Pons (tissue), 1 donor: ENCODE data around the gene FXYD2.

Experiments used
- DNase-seq: peaks from one replicate; pipeline ENCODE4 v3.0.0-alpha.2; 2016; ENCODE audit warnings: low spot score

Gene FXYD2

GRCh38 chr11:117857734-117858414 lies 33.3 kb upstream of the FXYD2 start:
- DNase-seq, result no peak

GRCh38 chr11:117855912-117856651 lies 31.5 kb upstream of the FXYD2 start:
- DNase-seq, result no peak

- DNase-seq, result no peak
Measured at GRCh38 chr11:117855186-117855845, 30.8 kb upstream of the FXYD2 start.

DNA sequence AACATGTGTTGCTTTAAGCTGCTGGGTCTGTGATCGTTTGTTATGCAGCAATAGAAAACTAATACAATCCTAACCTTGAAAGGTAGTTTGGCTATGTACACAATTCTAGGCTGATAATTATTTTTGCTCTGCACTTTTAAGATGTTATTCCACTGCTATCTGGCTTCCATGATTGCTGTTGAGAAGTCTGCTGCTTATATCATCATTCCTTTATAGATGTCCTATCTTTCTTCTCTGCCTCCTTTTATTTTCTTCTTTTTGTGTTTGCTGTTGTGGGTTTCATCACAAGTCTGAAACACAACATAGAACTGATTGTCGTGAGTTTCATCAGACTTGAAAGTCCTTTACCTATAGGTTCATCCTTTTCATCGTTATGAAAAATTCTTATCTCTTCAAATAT lies 27.8 kb upstream of the FXYD2 start:
- no peak for DNase-seq

- no peak for DNase-seq
Measured at GRCh38 chr11:117851852-117852251, 27.3 kb upstream of the FXYD2 start.

DNA sequence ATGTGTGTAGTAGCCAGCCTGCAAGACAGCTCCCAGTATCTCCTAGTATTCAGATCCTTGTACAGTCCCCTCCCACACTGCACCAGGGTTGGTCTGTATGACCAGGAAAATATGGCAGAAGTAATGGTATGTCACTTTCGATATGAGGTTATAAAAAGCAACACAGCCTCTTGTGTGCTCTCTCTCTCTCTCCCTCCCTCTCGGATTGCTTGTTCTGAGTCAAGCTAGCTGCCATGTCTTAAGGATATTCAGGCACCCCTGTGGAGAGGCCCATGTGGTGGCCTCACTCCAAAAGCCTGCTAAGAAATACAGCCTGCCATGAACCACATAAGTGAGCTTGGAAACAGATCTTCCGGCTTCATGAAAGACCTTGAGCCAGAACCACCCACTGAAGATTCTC lies 26.6 kb upstream of the FXYD2 start:
- no peak for DNase-seq

DNA sequence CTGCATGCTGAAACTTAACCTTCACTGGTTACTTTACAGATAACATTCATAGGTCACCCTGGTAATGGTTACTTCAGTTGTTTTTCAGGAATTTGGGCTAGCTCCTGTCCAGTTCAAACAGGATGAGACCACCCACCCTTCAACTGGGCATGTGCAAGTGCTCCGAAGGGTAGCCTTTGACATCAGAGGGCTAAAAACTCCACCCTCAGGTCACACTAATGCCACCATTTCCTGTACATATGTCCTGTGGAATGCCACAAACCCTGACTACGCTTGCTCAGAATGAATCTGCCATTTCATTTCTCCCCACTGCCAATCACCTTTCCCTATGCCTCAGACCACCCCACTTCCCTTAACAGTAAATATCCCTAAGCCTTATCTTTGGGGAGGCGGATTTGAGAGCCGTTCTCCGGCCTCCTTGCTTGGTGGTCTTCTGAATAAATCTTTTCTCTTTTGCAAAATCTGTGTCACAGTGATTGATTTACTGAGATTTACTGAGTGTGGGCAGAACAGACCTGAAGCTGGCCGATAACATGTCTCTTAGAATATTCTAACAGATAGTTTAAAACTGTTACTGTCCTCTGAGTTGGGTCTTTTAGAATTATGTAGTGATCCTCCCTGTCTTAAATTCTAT lies 25.4 kb upstream of the FXYD2 start:
- no peak for DNase-seq

- DNase-seq, result peak; percentile 61
Measured at GRCh38 chr11:117843666-117844484, 19.3 kb upstream of the FXYD2 start.

DNA sequence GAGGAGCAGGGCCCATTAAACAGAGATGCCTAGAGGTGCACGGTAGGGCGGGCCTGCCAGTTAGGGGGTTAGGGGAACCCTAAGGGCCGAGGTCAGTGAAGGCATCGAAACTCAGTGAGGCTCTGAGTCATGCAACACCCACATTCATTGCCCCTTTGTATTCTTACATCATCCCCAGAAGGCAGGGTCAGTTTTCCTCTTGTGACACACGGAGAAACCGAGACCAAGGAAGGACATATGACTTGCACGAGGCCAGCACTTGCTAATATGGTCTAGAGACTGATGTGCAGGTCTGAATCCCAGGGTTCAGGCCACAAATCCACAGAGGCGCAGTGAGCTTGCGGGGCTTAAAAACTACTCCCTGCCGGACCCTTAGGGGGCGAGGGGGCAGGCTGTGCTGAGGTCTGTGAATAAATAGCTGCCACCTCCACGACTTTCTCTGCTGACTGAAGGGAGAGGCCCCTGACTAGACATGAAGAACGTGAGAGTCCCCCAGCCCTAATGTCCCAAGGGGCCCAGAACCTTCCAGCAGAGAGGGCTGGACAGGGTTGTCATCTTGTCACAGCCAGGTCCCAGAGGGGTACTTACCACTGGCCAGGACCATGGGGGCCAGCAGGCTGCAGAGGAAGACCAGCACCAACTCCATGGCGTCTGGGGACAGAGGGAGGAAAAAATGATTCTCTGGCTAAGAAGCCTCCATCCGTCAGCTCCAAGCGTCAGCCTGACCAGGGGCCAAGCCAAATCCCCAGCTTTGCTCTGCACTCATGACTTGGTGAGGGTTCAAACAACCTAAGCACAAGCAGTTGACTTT lies 17.8 kb upstream of the FXYD2 start:
- DNase-seq, result no peak

DNA sequence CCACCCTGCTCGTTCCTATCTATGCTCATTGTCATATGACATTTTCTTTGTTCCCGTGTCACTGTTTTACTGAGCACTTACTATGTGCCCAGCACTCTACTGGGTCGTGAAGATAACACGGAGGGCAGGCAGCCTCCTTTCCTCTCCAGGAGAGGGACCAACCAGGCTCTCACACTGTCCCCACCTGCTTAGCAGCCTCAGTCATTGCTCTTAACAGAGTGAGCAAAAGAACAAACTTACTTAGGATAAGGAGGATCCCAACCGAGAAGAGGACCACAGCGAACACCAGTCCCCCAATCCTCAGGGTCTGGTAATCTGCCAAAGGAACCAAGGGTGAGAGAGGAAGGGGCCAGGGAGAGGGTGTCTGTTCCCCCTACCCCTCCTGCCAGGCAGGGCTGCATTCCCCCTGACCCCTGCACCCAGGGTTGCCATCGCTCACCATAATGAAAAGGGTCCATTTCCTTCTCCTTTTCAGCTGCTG lies 17.0 kb upstream of the FXYD2 start:
- no peak for DNase-seq

DNA sequence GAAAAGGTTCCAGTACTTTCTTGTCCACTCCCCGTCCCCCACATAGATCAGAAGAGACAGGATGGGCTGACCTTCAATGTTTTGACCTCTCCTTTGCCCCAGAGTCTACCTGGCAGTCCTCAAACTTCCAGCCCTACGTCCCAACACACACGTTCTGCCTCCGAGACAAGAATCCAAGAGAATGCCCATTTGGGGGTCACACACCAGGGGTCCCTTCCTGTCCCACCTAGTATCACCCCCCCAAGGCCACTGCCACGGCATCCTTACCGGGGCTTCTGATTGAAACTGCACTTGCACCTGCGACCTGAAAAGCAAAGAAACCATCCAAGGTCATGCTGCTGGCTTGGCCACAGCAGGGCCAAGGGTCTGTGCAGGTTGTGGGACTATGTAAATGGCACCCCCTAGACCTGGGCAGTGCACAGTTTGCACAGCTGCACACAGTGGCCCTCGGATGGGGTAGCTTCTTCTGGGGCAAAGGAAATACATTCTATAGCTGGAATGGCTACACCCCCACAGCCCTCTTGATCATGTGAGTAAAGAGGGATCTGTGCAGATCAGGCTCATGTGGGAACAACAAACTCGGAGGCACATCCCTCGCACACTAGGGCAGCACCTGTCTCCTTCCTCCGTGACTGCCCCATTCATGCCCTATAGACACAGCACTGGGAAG lies 16.5 kb upstream of the FXYD2 start:
- no peak for DNase-seq

GRCh38 chr11:117839936-117840813 lies 15.6 kb upstream of the FXYD2 start:
- no peak for DNase-seq

DNA sequence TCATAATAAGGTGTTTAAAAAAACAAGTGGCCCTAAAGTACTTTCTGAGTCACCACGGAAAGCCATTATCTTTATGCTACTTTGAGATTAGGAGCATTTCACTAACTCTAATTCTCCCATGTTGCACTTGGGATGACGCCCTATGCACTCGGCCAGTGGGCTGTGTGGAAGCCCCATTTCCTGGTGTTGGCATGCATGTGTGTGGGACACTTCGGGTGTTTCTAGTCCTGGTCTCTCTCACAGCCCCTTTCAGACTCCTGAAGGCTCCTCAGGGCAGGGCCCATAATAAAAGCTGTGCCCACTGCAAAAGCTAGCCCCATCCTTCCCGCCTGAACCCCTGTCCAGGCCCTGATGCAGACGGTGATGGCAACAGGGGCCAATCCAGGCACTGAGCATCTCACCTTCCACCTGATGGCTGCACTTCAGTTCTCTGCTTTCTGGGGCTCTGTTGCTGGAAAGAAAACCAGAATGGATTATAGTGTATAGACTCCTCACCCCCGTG lies 14.9 kb upstream of the FXYD2 start:
- no peak for DNase-seq

DNA sequence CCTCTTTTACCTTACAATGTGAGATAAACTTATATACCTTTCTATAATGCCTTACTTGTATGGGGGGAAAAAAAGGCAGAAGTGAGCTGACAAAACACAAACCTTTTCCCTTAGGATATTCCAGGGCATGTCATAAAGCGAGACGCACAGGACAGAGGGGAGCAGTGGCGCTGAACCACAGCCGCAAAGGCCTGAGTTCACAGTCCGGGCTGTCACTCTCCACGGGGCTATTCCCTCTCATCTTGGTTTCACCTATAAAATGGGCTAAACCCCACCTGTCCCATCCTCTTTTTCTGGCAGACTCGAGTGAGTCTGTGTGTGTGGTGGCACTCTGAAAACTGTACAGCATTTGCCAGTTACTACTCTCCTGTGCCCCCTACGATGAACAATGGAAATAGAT lies 14.4 kb upstream of the FXYD2 start:
- DNase-seq, result no peak

DNA sequence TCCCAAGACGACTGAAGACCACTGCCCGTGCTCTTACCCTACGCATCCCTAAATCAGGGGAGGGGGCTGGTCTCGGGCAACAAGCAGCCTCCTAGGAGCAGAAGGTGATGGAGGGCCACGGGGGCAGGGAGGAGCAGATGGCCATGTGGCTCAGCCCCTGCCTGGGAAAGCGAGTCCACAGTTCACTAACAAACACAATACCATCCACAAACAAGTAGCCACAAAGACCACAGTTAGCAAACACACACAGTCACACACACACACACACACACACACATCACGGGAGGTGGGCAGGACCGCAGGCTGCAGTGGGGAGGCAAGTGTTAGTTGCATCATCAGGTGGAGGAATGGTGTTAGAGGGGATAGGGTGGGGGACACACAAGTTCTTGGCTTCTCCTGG lies 13.2 kb upstream of the FXYD2 start:
- DNase-seq, result no peak

DNA sequence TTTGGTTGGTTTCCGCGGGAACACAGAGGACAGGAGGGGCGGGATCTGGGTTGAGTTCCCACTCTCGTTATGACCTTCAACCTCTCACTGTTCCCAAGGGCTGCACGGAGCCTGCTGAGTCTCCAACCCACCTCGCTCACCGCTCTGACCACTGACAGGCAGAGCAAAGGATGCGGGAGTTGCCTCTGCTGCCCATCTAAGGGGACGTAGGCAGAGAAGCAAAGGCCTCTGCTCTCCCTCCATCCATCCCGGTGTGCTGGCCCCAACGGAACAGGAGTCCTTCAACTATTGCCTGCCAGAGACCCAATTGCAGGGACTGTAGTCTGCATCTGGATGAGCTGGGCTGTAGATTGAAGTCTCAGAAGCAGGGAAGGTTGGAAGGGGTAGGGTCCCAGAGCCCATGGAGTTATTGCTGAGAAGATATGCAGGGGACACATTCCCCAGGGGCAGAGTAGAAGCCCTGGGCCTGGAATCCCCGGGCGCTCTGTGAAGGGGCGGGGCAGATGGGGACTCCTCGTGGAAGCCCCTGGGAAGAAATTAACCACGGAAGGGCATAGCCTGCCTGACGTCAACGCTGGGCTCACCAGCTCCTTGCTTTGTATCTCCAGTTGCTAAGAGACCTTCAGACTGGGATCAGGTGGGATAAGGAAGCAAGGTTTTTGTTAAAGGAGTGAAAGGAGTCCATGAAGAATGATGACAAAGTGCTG lies 12.7 kb upstream of the FXYD2 start:
- no peak for DNase-seq

DNA sequence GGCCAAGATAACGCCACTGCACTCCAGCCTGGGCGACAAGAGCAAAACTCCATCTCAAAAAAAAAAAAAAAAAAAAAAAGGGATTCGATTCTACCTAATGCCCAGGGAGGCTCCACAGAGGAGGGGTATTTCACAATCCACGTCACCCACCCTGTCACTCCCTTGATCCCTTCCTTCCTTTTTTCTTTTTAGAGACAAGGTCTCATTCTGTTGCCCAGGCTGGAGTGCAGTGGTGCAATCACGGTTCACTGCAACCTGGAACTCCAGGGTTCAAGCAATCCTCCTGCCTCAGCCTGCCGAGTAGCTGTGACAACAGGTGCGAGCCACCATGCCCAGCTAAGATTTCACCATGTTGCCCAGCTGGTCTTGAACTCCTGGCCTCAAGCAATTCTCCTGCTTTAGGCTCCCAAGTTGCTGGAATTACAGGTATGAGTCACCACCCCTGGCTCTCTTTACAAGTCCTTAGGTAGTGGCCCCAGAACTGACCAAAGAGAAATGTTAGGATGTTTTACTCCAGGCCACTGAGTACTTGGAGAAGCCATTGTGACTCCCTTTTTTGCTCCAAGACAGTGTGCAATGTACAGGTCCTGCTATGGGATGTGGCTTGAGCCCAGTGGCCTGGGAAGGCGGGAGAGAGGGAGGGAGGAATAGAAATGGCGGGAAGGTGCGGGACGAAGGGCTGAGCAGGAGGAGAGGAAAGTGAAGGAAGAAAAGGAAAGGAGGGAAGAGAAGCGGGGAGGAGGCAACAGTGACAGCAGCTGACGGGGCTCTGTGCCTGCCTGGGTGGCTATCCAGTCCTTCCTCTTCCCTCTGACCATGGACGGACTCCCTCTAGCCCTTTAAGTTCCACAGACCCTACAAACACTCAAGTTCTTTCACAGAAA lies 11.8 kb upstream of the FXYD2 start:
- DNase-seq, result no peak
